GM18508 (cell line): Measurements from ENCODE around the gene RAMP2.
"Not testable (repeated sequence)": the region's sequence is repeated elsewhere in the genome, so short reads cannot be mapped to it uniquely, and the experiment has no call there.

Experiments
- ATAC-seq: cut with Tn5 transposase; IDR thresholded peaks from one replicate; pipeline ENCODE4 v1.9.1; 2021; ENCODE audit warnings: moderate number of reproducible peaks; ENCODE audit not compliant: insufficient read depth, unreplicated experiment

RAMP2 gene

GRCh38 chr17:42760652-42761581 is at the start of gene RAMP2:
Gene RAMP2 (plus strand): TSS chr17:42761227. CDS start chr17:42761262, 35 bp downstream.
- ATAC-seq, result no peak

GRCh38 chr17:42720996-42721583 is 39.9 kb upstream of the RAMP2 start:
- ATAC-seq, result no peak

GRCh38 chr17:42723636-42724035 is 37.4 kb upstream of the RAMP2 start:
- ATAC-seq, result no peak

GRCh38 chr17:42725143-42725542 is 35.9 kb upstream of the RAMP2 start:
- no peak for ATAC-seq

- ATAC-seq, result no peak
These were observed 20.3 kb upstream of the RAMP2 start for GRCh38 chr17:42740699-42741098.

- ATAC-seq, result not testable (repeated sequence)
These were observed 18.1 kb upstream of the RAMP2 start for GRCh38 chr17:42742916-42743315.

GRCh38 chr17:42743595-42744282 is 17.3 kb upstream of the RAMP2 start:
- ATAC-seq, result no peak

- ATAC-seq, result no peak
These were observed 16.7 kb upstream of the RAMP2 start for GRCh38 chr17:42744283-42744805.

- no peak for ATAC-seq
These were observed 16.0 kb upstream of the RAMP2 start, which contains the start of gene EZH1 for GRCh38 chr17:42744806-42745617. Gene EZH1 (minus strand): TSS chr17:42745040. CDS start chr17:42728941, 16,099 bp downstream.

GRCh38 chr17:42748202-42748907 is 12.7 kb upstream of the RAMP2 start:
- ATAC-seq, result no peak

GRCh38 chr17:42748908-42749798 is 11.9 kb upstream of the RAMP2 start:
- ATAC-seq, result no peak

GRCh38 chr17:42750739-42751344 is 10.2 kb upstream of the RAMP2 start:
- no peak for ATAC-seq

GRCh38 chr17:42751628-42752027 is 9.4 kb upstream of the RAMP2 start:
- no peak for ATAC-seq

- ATAC-seq, result no peak
These were observed 6.2 kb upstream of the RAMP2 start for GRCh38 chr17:42754782-42755181.

GRCh38 chr17:42759982-42760651 is 910 bp upstream of the RAMP2 start:
- ATAC-seq, result no peak

GRCh38 chr17:42761638-42762037 is 611 bp downstream of the RAMP2 start:
- ATAC-seq, result no peak

GRCh38 chr17:42766124-42766523 is 5.1 kb downstream of the RAMP2 start:
- no peak for ATAC-seq
